ENCODE measurements around the gene POMT1. TPM values are rescaled to one million over a fixed set of nuclear protein-coding genes. Genes with fewer than 3 reads are reported as not detected.

POMT1 gene, protein sequence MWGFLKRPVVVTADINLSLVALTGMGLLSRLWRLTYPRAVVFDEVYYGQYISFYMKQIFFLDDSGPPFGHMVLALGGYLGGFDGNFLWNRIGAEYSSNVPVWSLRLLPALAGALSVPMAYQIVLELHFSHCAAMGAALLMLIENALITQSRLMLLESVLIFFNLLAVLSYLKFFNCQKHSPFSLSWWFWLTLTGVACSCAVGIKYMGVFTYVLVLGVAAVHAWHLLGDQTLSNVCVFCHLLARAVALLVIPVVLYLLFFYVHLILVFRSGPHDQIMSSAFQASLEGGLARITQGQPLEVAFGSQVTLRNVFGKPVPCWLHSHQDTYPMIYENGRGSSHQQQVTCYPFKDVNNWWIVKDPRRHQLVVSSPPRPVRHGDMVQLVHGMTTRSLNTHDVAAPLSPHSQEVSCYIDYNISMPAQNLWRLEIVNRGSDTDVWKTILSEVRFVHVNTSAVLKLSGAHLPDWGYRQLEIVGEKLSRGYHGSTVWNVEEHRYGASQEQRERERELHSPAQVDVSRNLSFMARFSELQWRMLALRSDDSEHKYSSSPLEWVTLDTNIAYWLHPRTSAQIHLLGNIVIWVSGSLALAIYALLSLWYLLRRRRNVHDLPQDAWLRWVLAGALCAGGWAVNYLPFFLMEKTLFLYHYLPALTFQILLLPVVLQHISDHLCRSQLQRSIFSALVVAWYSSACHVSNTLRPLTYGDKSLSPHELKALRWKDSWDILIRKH
- 14.1 and 26.7 TPM in 2 replicates for total RNA-seq

GRCh38 chr9:131502781-131503625 is at the start of gene POMT1:
Gene POMT1 (plus strand): TSS chr9:131502918. CDS start chr9:131504219, 1,301 bp downstream.

DNA sequence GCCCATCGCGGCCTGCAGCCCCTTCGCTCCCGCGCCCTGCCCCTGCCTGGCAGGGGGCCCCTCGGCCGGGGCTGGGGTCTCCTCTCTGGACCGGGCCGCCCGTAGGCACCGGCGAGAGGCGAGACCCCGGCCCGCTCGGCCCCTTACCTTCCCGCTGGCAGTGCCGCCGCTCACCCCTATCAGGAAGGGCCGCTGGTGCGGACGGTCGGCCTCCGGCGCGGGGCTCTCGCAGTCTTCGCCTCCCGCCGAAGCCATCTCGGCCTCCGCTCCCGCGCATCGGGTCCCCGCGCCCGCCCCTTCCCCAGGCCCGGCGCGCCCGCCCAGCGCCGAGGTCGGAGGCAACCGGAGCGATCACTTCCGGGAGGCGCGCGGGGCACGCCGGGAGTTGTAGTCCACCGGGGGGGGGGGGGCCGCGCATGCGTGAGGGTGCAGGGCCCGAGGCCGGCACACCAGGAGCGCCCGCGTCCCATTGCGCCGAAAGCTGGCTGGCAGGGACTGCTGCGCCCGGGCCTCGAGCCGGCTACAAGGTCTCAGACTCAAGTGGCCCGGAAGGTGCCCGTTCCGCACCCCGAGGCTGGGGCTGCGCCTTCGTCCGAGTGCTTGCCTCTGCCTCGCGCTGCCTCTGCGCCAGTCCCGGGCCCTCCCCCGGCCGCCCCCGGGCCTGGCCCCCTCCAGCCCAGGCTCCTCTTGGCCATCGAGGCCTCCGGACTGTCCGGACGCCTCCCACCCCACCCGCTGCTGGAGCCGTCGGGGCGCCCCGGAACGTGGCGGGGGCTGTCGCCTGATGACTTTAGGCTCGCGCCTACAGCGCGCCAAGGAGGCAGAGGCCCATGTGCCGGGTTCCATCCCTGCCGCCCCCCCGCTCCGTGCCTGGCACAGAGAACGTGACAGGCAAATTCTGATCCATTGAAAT is 28.5 kb downstream of the POMT1 start, which contains the start of gene UCK1:
Gene UCK1, minus strand, starts transcription at position 344 of the 913 bp plus-strand sequence. Its CDS starts 89 bp downstream, at position 255.

DNA sequence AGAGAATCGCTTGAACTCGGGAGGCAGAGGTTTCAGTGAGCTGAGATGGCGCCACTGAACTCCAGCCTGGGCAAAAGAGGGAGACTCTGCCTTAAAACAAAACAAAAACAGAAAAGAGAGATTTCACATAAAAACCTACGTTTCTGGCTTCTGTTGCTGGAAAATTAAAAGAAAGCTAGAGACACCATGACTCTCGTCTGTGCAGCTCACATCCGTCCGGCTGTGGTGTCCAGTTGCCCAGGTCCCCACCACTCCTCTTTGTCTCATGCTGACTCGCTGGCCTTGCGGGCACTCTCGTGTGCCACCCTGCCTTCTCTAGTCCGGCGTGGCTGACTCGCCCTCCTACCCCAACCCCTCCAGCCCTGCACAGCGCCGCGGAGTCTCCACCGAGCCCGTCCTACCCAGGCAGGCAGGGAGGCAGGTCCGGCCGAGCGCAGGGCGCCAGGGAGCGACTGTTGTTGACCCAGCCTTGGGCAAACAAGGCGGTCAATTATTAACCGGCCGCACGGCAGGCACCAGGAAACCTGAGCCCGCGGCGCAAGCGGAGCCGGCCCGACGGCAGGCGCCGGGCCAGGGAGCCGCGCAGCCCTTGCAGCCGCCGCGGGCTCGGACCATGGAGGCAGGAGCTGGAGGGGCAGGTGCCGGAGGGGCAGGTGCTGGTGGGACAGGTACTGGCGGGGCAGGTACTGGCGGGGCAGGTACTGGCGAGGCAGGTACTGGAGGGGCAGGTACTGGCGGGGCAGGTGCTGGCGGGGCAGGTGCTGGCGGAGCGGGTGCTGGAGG is 42.5 kb downstream of the POMT1 start, which contains the start of gene PRRT1B:
Gene PRRT1B, plus strand, starts transcription at position 521 of the 783 bp plus-strand sequence. Its CDS starts 93 bp downstream, at position 614.

Other genes with a start within 250 kb of the POMT1 start
- 0.72 TPM in 1 of 2 replicates, not detected in the other for gene FAM78A, start 226.4 kb upstream of the POMT1 start, total RNA-seq
- gene PLPP7, start 213.2 kb upstream of the POMT1 start, total RNA-seq, result 2.2 TPM in 1 of 2 replicates, not detected in the other
- gene PRRC2B, start 108.8 kb upstream of the POMT1 start, total RNA-seq, result 35.4 and 43.1 TPM in 2 replicates
- 9.8 and 12.8 TPM in 2 replicates for gene UCK1, start 28.3 kb downstream of the POMT1 start, total RNA-seq
- gene PRRT1B, start 42.6 kb downstream of the POMT1 start, total RNA-seq, result not detected in 2 replicates
- 22.9 and 27.7 TPM in 2 replicates for gene RAPGEF1, start 237.2 kb downstream of the POMT1 start, total RNA-seq

Measured in tracheal epithelial cell (primary cell).